Body of pancreas (tissue), 4 donors: ENCODE measurements around the gene DNAL1. TPM values are rescaled to one million over a fixed set of nuclear protein-coding genes. Genes with fewer than 3 reads are reported as not detected.
A peak's percentile ranks its signal among the peaks of the same experiment; 100 is the strongest.

Source experiments
- ATAC-seq: fragments of 150-250 bp; one replicate; pipeline ENCODE4 v1.9.1; 2016
- DNase-seq, 4 donors: peaks; one replicate each; pipeline ENCODE4 v3.0.0-alpha.2; 2019
- H3K27ac ChIP-seq, 4 donors: fragments of 200-600 bp; sonication (generic); 1 replicate in 3 of 4; 2 replicates in 1 of 4; pipeline versions ENCODE4 v1.5.1 to v1.6.1; 2016 to 2019; ENCODE audit warnings: mild to moderate bottlenecking in 1 of 4, mixed read lengths in 1 of 4, moderate library complexity in 1 of 4
- H3K27me3 ChIP-seq, 2 donors: fragments of 200-600 bp; sonication (generic); one replicate each; pipeline ENCODE4 v1.6.0; 2016; ENCODE audit warnings: mild to moderate bottlenecking in 1 of 2
- H3K36me3 ChIP-seq, 2 donors: fragments of 200-600 bp; sonication (generic); replicated peaks in 1 of 2; 2 replicates each; pipeline ENCODE4 v1.5.1; 2016; ENCODE audit warnings: low read depth in 2 of 2; ENCODE audit not compliant: insufficient read depth in 1 of 2
- H3K4me1 ChIP-seq: fragments of 200-600 bp; sonication (generic); one replicate; pipeline ENCODE4 v1.6.0; 2016
- H3K4me3 ChIP-seq, 2 donors: fragments of 200-600 bp; sonication (generic); 1 replicate in 1 of 2; 2 replicates in 1 of 2; pipeline ENCODE4 v1.5.1; 2016 to 2019
- H3K9me3 ChIP-seq, 3 donors: fragments of 200-600 bp; sonication (generic); 1 replicate in 2 of 3; 2 replicates in 1 of 3; pipeline ENCODE4 v1.5.1; 2016
- POLR2A ChIP-seq, 3 donors: fragments of 450-650 bp; IDR thresholded peaks; one replicate each; pipeline ENCODE4 v1.6.1; 2016; ENCODE audit warnings: antibody characterized with exemption in 3 of 3, mild to moderate bottlenecking in 2 of 3
- WGBS, 2 donors: methylation state at CpG; one replicate each; pipeline ENCODE4 v1.1.5; 2017; 5-methylcytosine and 5-hydroxymethylcytosine counted together
- intact Hi-C: fragments of 100-400 bp; cut with DNase I; formaldehyde crosslinking; loops from one replicate; pipeline ENCODE4 v1.15.1; 2023
- total RNA-seq, 2 donors: library from RNA; depleted of rRNA; stranded (reverse); fragments of >200 nt; gene quantifications; one replicate each; pipeline ENCODE4 v1.1.0, GENCODE V29; 2016
- TF ChIP-seq, protein P1 (sequence below), 7 experiments: fragments of 450-650 bp in 4 of 7; fragments of 200-600 bp in 3 of 7; sonication (generic) in 3 of 7; IDR thresholded peaks; one replicate each; pipeline ENCODE4 v1.5.1; 2016 to 2019; ENCODE audit warnings: antibody characterized with exemption in 7 of 7

DNAL1 gene, protein sequence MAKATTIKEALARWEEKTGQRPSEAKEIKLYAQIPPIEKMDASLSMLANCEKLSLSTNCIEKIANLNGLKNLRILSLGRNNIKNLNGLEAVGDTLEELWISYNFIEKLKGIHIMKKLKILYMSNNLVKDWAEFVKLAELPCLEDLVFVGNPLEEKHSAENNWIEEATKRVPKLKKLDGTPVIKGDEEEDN
- 1 to 10 TPM; 2.6 to 7.3 TPM for total RNA-seq

DNA sequence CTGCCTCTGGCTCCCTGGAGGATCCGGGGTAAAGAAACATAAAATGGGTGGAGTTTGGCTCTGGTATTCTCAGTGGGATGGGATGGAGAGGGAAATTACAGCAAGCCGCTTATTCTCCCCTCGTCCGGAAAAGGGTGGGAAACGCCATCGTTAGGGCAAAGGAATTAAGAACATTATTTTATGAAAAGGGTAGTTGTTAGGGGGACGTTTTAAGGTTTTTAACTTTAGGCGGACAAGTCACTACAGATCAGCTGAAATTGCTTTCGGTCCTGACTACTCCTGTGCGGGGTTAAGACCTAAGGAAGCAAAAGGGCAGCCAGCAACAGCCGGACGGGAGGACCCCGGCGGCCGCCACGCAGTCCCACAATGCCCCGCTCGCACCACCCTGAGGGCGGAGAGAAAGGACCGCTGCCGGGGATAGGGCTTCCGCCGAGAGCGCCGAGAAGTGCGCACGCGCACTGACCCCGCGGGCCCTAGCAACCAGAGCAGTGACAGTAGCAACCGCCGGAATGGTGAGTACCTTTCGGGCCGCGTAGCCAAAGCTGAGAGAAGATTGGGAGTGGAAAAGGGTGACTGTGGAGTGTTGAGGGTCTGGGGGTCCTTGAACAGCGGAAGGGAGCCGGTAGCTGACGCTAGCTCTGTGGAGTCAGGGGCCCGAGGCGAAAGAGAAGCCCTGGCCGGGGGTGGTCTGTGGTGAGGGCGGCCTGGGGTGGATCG is at the start of gene DNAL1:
Gene DNAL1 (plus strand): TSS at position 456 of the 717 bp plus-strand sequence. CDS start 54 bp downstream, at position 510.
- H3K27ac ChIP-seq: peak within 1 kb of the TSS; percentile 70 to 84 (median 78)
- H3K36me3 ChIP-seq: no peaks in the 10 kb centered on the region
- H3K27me3 ChIP-seq: no peaks in the 10 kb centered on the region
- peak; percentile 92 to 95 (median 94) for DNase-seq
- intact Hi-C loops: no loop called here
- H3K9me3 ChIP-seq: no peaks in the 10 kb centered on the region
- peak within 1 kb of the TSS; percentile 28 to 92 for H3K4me3 ChIP-seq
- peak; percentile 100 for ATAC-seq
- 1% methylated on average over 23 to 43 of the region's 43 CpGs for WGBS, 2 donors
- TF ChIP-seq, protein P1, sequence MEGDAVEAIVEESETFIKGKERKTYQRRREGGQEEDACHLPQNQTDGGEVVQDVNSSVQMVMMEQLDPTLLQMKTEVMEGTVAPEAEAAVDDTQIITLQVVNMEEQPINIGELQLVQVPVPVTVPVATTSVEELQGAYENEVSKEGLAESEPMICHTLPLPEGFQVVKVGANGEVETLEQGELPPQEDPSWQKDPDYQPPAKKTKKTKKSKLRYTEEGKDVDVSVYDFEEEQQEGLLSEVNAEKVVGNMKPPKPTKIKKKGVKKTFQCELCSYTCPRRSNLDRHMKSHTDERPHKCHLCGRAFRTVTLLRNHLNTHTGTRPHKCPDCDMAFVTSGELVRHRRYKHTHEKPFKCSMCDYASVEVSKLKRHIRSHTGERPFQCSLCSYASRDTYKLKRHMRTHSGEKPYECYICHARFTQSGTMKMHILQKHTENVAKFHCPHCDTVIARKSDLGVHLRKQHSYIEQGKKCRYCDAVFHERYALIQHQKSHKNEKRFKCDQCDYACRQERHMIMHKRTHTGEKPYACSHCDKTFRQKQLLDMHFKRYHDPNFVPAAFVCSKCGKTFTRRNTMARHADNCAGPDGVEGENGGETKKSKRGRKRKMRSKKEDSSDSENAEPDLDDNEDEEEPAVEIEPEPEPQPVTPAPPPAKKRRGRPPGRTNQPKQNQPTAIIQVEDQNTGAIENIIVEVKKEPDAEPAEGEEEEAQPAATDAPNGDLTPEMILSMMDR (IDR thresholded peaks at IDR 0.05): no peak
- TF ChIP-seq POLR2A (IDR thresholded peaks at IDR 0.05): peak; percentile 12 to 79 (median 74)
- peaks cover 17% of the 10 kb centered on the region for H3K4me1 ChIP-seq

DNA sequence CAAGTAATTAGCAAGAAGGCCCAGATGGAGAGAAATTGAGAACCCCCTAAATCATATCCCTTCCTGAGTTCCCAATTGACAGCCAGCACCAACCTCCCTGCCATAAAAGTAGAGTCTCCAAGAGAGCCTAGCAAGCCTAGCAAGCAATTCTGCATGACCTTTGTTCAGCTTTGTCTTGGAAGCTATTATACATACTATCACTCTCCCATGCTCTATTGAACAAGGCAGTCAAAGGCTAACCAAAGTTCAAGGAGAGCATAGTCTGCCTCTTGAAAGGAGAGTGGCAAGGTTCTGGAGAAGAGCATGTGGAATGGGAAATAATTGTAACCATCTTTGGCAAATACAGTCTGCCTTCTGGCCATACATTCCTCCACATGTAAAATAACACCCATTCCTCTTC is 45.3 kb upstream of the DNAL1 start:
- H3K27me3 ChIP-seq: no peaks in the 10 kb centered on the region
- no peaks in the 10 kb centered on the region for H3K36me3 ChIP-seq
- TF ChIP-seq, protein P1 (IDR thresholded peaks at IDR 0.05): no peak
- no peak for TF ChIP-seq POLR2A (IDR thresholded peaks at IDR 0.05)
- intact Hi-C loops: no loop called here
- no peak overlapping the region for H3K27ac ChIP-seq
- H3K9me3 ChIP-seq: no peaks in the 10 kb centered on the region
- DNase-seq (no peak), ATAC-seq (no peak)
- H3K4me3 ChIP-seq: no peak overlapping the region
- no peaks in the 10 kb centered on the region for H3K4me1 ChIP-seq

DNA sequence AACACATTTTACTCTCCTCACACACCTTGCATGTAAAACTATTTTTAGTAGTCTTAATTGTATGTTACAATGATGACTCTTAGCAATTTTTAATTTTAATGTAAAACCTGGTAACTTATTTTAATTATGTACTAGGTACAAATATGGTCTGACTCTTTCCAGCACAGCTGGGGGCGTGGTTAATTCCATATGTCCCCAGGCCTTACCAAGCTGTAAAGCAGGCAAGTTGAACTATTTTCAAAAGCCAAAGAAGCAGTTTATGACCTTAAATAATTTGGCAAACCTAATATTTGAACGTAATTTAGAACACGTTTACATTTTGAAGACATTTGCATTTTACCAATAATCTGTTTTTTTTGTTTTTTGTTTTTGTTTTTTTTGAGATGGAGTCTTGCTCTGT is 41.8 kb upstream of the DNAL1 start:
- intact Hi-C loops: no loop called here
- no peak overlapping the region for H3K4me3 ChIP-seq
- H3K27ac ChIP-seq: no peak overlapping the region
- no peaks in the 10 kb centered on the region for H3K9me3 ChIP-seq
- DNase-seq (no peak), ATAC-seq (no peak)
- WGBS, 2 donors: 67 to 85% methylated on average over 3 of the region's 3 CpGs
- H3K36me3 ChIP-seq: no peaks in the 10 kb centered on the region
- no peaks in the 10 kb centered on the region for H3K27me3 ChIP-seq
- no peaks in the 10 kb centered on the region for H3K4me1 ChIP-seq
- TF ChIP-seq, protein P1 (IDR thresholded peaks at IDR 0.05): no peak
- TF ChIP-seq POLR2A (IDR thresholded peaks at IDR 0.05): no peak

DNA sequence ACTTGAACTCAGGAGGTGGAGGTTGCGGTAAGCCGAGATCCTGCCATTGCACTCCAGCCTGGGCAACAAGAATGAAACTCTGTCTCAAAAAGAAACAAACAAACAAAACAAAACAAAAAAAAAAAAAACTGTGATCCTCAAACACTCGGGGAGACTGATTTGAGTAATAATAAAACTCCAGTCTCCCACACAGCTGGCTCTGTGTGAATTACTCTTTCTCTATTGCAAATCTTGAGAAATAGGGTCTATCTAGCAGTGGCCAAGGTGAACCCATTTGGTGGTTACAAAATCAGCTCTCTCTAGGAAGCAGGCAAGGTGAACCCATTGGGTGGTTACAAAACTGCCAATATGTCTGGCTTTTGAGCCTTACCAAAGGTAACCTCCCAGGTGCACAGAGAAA is 38.5 kb upstream of the DNAL1 start:
- Histone ChIP-seq H3K4me3 (no peak overlapping the region), H3K4me1 (no peaks in the 10 kb centered on the region), H3K27me3 (no peaks in the 10 kb centered on the region), H3K9me3 (no peaks in the 10 kb centered on the region), H3K36me3 (no peaks in the 10 kb centered on the region), H3K27ac (no peak overlapping the region)
- WGBS, 2 donors: 72 to 93% methylated on average over 3 of the region's 3 CpGs
- no peak for DNase-seq
- no peak for TF ChIP-seq POLR2A (IDR thresholded peaks at IDR 0.05)
- TF ChIP-seq, protein P1 (IDR thresholded peaks at IDR 0.05): no peak
- intact Hi-C loops: no loop called here
- ATAC-seq: no peak
